ENCODE data around the gene ZNF831.

Gene ZNF831

GRCh38 chr20:59163631-59164530 lies at the start of gene ZNF831:
TSS of gene ZNF831 (plus strand) at chr20:59163821. CDS start at chr20:59191020, 27,199 bp downstream.
- Histone ChIP-seq H3K4me3 (ENCODE audit: severe bottlenecking) (no peak within 1 kb of the TSS), H3K36me3 (ENCODE audit: low read depth) (no peaks in the 10 kb centered on the region), H3K27ac (ENCODE audit: poor library complexity, severe bottlenecking) (no peak within 1 kb of the TSS), H3K9me3 (ENCODE audit: severe bottlenecking) (no peaks in the 10 kb centered on the region), H3K4me1 (ENCODE audit: insufficient read depth, poor library complexity, severe bottlenecking) (no peaks in the 10 kb centered on the region), H3K27me3 (ENCODE audit: insufficient read depth, poor library complexity, severe bottlenecking) (peaks cover 99% of the 10 kb centered on the region)
- no peak for ATAC-seq (ENCODE audit: low read depth)
- TF ChIP-seq CTCF (IDR thresholded peaks at IDR 0.05; ENCODE audit: poor library complexity, severe bottlenecking), result no peak
- DNase-seq (ENCODE audit: low spot score), result no peak

GRCh38 chr20:59117526-59117925 lies 46.1 kb upstream of the ZNF831 start:
- Histone ChIP-seq H3K27me3 (ENCODE audit: insufficient read depth, poor library complexity, severe bottlenecking) (peaks cover 50% of the 10 kb centered on the region), H3K9me3 (ENCODE audit: severe bottlenecking) (no peaks in the 10 kb centered on the region), H3K27ac (ENCODE audit: poor library complexity, severe bottlenecking) (no peak overlapping the region), H3K4me1 (ENCODE audit: insufficient read depth, poor library complexity, severe bottlenecking) (no peaks in the 10 kb centered on the region), H3K4me3 (ENCODE audit: severe bottlenecking) (no peak overlapping the region), H3K36me3 (ENCODE audit: low read depth) (no peaks in the 10 kb centered on the region)
- no peak for ATAC-seq (ENCODE audit: low read depth)
- DNase-seq (ENCODE audit: low spot score), result no peak
- no peak for TF ChIP-seq CTCF (IDR thresholded peaks at IDR 0.05; ENCODE audit: poor library complexity, severe bottlenecking)

- ATAC-seq (ENCODE audit: low read depth) (no peak), DNase-seq (ENCODE audit: low spot score) (no peak)
- Histone ChIP-seq H3K36me3 (ENCODE audit: low read depth) (no peaks in the 10 kb centered on the region), H3K9me3 (ENCODE audit: severe bottlenecking) (no peaks in the 10 kb centered on the region), H3K4me3 (ENCODE audit: severe bottlenecking) (no peak overlapping the region), H3K27ac (ENCODE audit: poor library complexity, severe bottlenecking) (no peak overlapping the region), H3K4me1 (ENCODE audit: insufficient read depth, poor library complexity, severe bottlenecking) (no peaks in the 10 kb centered on the region), H3K27me3 (ENCODE audit: insufficient read depth, poor library complexity, severe bottlenecking) (peaks cover 52% of the 10 kb centered on the region)
- TF ChIP-seq CTCF (IDR thresholded peaks at IDR 0.05; ENCODE audit: poor library complexity, severe bottlenecking), result no peak
These were observed 44.8 kb upstream of the ZNF831 start for GRCh38 chr20:59118855-59119254.

GRCh38 chr20:59120491-59120890 lies 43.1 kb upstream of the ZNF831 start:
- no peak for TF ChIP-seq CTCF (IDR thresholded peaks at IDR 0.05; ENCODE audit: poor library complexity, severe bottlenecking)
- ATAC-seq (ENCODE audit: low read depth) (no peak), DNase-seq (ENCODE audit: low spot score) (no peak)
- no peaks in the 10 kb centered on the region for H3K4me1 ChIP-seq (ENCODE audit: insufficient read depth, poor library complexity, severe bottlenecking)
- no peak overlapping the region for H3K27ac ChIP-seq (ENCODE audit: poor library complexity, severe bottlenecking)
- H3K9me3 ChIP-seq (ENCODE audit: severe bottlenecking), result no peaks in the 10 kb centered on the region
- peaks cover 45% of the 10 kb centered on the region for H3K27me3 ChIP-seq (ENCODE audit: insufficient read depth, poor library complexity, severe bottlenecking)
- H3K4me3 ChIP-seq (ENCODE audit: severe bottlenecking), result no peak overlapping the region
- H3K36me3 ChIP-seq (ENCODE audit: low read depth), result no peaks in the 10 kb centered on the region

- Histone ChIP-seq H3K27ac (ENCODE audit: poor library complexity, severe bottlenecking) (no peak overlapping the region), H3K9me3 (ENCODE audit: severe bottlenecking) (no peaks in the 10 kb centered on the region), H3K4me3 (ENCODE audit: severe bottlenecking) (no peak overlapping the region), H3K36me3 (ENCODE audit: low read depth) (no peaks in the 10 kb centered on the region), H3K27me3 (ENCODE audit: insufficient read depth, poor library complexity, severe bottlenecking) (peaks cover 49% of the 10 kb centered on the region), H3K4me1 (ENCODE audit: insufficient read depth, poor library complexity, severe bottlenecking) (no peaks in the 10 kb centered on the region)
- no peak for TF ChIP-seq CTCF (IDR thresholded peaks at IDR 0.05; ENCODE audit: poor library complexity, severe bottlenecking)
- no peak for ATAC-seq (ENCODE audit: low read depth)
- DNase-seq (ENCODE audit: low spot score), result no peak
These were observed 42.7 kb upstream of the ZNF831 start for GRCh38 chr20:59120919-59121318.
